Astrocyte (in vitro differentiated cells and primary cell): Measurements from ENCODE around the gene THTPA. TPM values are rescaled to one million over a fixed set of nuclear protein-coding genes. Genes with fewer than 3 reads are reported as not detected.

ENCODE experiments used
- DNase-seq: peaks from one replicate; pipeline ENCODE4 v3.0.0-alpha.2; 2010; ENCODE audit warnings: low read depth
- FAIRE-seq: peaks from 2 replicates; lab custom pipeline; 2011; peaks lifted over from hg19 to GRCh38; lab: Jason Lieb, UNC
- H2AFZ ChIP-seq: 2 replicates; pipeline ENCODE4 v1.6.0; 2012; ENCODE audit warnings: low read depth, low read length, inconsistent platforms
- H3K27ac ChIP-seq: 2 replicates; pipeline ENCODE4 v1.5.1; 2011; ENCODE audit warnings: low read depth, low read length, inconsistent platforms
- H3K27me3 ChIP-seq: 2 replicates; pipeline ENCODE4 v1.6.0; 2011; ENCODE audit warnings: low read length, inconsistent platforms; ENCODE audit not compliant: insufficient read depth
- H3K36me3 ChIP-seq: 2 replicates; pipeline ENCODE4 v1.5.1; 2011; ENCODE audit warnings: low read length, inconsistent platforms; ENCODE audit not compliant: insufficient read depth
- H3K4me1 ChIP-seq: 2 replicates; pipeline ENCODE4 v1.5.1; 2011; ENCODE audit warnings: low read length, inconsistent platforms; ENCODE audit not compliant: insufficient read depth
- H3K4me2 ChIP-seq: 2 replicates; pipeline ENCODE4 v1.6.0; 2012; ENCODE audit warnings: low read length, inconsistent platforms
- H3K4me3 ChIP-seq: 2 replicates; pipeline ENCODE4 v1.5.1; 2011; ENCODE audit warnings: low read depth, mild to moderate bottlenecking, low read length, inconsistent platforms; ENCODE audit not compliant: insufficient read depth
- H3K79me2 ChIP-seq: 2 replicates; pipeline ENCODE4 v1.6.0; 2012; ENCODE audit warnings: mild to moderate bottlenecking, low read length, inconsistent platforms; ENCODE audit not compliant: insufficient read depth
- H3K9ac ChIP-seq: 2 replicates; pipeline ENCODE4 v1.6.0; 2012; ENCODE audit warnings: mild to moderate bottlenecking, low read length, inconsistent platforms
- H3K9me3 ChIP-seq: 2 replicates; pipeline ENCODE4 v1.5.1; 2012; ENCODE audit warnings: low read depth, mild to moderate bottlenecking, low read length, inconsistent platforms; ENCODE audit not compliant: insufficient read depth
- H4K20me1 ChIP-seq: 2 replicates; pipeline ENCODE4 v1.6.0; 2012; ENCODE audit warnings: low read length, inconsistent platforms; ENCODE audit not compliant: insufficient read depth
- H3K27ac Mint-ChIP-seq: one replicate; pipeline ENCODE4 v1.8.0; 2021; ENCODE audit warnings: mild to moderate bottlenecking, mixed read lengths; ENCODE audit not compliant: unreplicated experiment
- H3K27me3 Mint-ChIP-seq: one replicate; pipeline ENCODE4 v1.8.0; 2021; ENCODE audit warnings: low read depth, mixed read lengths; ENCODE audit not compliant: unreplicated experiment
- H3K36me3 Mint-ChIP-seq: one replicate; pipeline ENCODE4 v1.8.0; 2021; ENCODE audit warnings: low read depth, mixed read lengths; ENCODE audit not compliant: unreplicated experiment
- H3K4me1 Mint-ChIP-seq: one replicate; pipeline ENCODE4 v1.8.0; 2021; ENCODE audit warnings: low read depth, mixed read lengths; ENCODE audit not compliant: unreplicated experiment
- H3K4me3 Mint-ChIP-seq: one replicate; pipeline ENCODE4 v1.8.0; 2021; ENCODE audit warnings: mild to moderate bottlenecking, moderate library complexity, mixed read lengths; ENCODE audit not compliant: unreplicated experiment
- H3K9me3 Mint-ChIP-seq: one replicate; pipeline ENCODE4 v1.8.0; 2021; ENCODE audit warnings: mild to moderate bottlenecking, mixed read lengths; ENCODE audit not compliant: unreplicated experiment
- EZH2 ChIP-seq: IDR thresholded peaks from 2 replicates; pipeline ENCODE4 v1.6.1; 2012; ENCODE audit warnings: mild to moderate bottlenecking, low read length, inconsistent platforms; ENCODE audit not compliant: insufficient read depth
- total RNA-seq: library from RNA; stranded (reverse); gene quantifications from 2 replicates; pipeline ENCODE4 v1.2.1, GENCODE V29; 2021
- TF ChIP-seq, protein P1 (sequence below): IDR thresholded peaks from 2 replicates; pipeline ENCODE4 v1.5.1; 2011; ENCODE audit warnings: low read depth, mild to moderate bottlenecking, inconsistent platforms, low read length, moderate library complexity; ENCODE audit not compliant: insufficient read depth

The THTPA gene
- total RNA-seq, 1 donor from 2014 or later = 8.1 TPM

DNA sequence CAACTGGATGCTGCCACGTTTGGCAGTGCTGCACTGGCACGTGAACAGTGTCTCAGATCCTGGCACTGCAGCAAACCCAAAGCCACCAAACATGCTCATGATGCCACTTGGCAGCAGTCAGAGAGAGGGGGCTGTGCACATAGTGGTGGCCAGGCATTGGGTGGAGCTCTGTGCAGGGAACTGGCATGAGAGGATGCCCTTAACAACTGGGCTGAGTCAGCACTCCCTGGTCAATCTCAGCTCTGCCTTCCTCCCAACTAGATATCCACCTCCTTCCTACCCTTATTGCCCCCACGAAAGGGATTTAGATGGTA, 41.5 kb upstream of the THTPA start:
- no peak for TF ChIP-seq EZH2
- TF ChIP-seq, protein P1, sequence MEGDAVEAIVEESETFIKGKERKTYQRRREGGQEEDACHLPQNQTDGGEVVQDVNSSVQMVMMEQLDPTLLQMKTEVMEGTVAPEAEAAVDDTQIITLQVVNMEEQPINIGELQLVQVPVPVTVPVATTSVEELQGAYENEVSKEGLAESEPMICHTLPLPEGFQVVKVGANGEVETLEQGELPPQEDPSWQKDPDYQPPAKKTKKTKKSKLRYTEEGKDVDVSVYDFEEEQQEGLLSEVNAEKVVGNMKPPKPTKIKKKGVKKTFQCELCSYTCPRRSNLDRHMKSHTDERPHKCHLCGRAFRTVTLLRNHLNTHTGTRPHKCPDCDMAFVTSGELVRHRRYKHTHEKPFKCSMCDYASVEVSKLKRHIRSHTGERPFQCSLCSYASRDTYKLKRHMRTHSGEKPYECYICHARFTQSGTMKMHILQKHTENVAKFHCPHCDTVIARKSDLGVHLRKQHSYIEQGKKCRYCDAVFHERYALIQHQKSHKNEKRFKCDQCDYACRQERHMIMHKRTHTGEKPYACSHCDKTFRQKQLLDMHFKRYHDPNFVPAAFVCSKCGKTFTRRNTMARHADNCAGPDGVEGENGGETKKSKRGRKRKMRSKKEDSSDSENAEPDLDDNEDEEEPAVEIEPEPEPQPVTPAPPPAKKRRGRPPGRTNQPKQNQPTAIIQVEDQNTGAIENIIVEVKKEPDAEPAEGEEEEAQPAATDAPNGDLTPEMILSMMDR = no peak
- FAIRE-seq (no peak), DNase-seq (no peak)
- Mint-ChIP-seq H3K27me3 (peaks cover 12% of the 10 kb centered on the region), H3K4me3 (no peak overlapping the region), H3K4me1 (peaks cover 17% of the 10 kb centered on the region), H3K27ac (no peak overlapping the region), H3K9me3 (peaks cover 5% of the 10 kb centered on the region), H3K36me3 (peaks cover 26% of the 10 kb centered on the region)
- Histone ChIP-seq H3K27ac (no peak overlapping the region), H3K4me2 (no peak overlapping the region), H4K20me1 (no peaks in the 10 kb centered on the region), H3K27me3 (no peaks in the 10 kb centered on the region), H2AFZ (no peak overlapping the region), H3K9ac (no peak overlapping the region), H3K9me3 (no peaks in the 10 kb centered on the region), H3K4me1 (no peaks in the 10 kb centered on the region), H3K36me3 (no peaks in the 10 kb centered on the region), H3K4me3 (no peak overlapping the region), H3K79me2 (no peaks in the 10 kb centered on the region)

DNA sequence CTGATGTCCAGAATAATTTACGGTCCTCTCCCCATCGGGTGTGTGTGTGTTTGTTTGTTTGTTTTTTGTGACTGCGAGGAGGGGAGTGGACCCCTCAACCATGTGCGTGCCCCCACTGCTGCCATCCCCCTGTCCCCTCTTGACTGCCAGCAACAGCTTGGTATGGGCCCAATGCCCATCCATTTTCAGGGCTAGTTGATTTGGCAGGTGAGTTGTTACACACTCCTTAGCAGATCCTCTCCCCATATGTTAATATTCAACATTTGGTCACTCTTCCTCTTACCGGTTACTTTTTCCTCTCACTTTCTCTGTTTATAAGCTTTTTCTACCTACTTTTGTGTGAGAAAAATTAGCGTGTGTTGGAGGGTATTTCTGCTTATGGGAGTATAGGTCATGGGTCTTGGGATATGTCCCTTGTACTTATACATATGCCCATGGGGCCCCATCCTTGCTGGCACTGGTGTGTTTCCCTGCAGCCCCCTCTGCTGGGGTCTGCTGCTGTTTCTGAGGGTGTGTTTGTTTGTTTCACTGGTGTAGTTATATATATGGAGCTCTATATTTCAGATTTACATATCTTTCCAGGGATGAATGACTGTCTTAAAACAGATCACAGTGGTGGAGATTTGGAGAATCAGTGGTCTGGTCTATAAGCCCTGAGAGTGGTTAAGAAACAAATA, 38.3 kb upstream of the THTPA start:
- Mint-ChIP-seq H3K4me1 (peaks cover 18% of the 10 kb centered on the region), H3K36me3 (peaks cover 21% of the 10 kb centered on the region), H3K27ac (peak overlapping the region; percentile 22), H3K27me3 (peaks cover 10% of the 10 kb centered on the region), H3K9me3 (peaks cover 7% of the 10 kb centered on the region), H3K4me3 (no peak overlapping the region)
- FAIRE-seq = no peak
- Histone ChIP-seq H3K4me1 (no peaks in the 10 kb centered on the region), H3K4me3 (no peak overlapping the region), H4K20me1 (no peaks in the 10 kb centered on the region), H3K4me2 (no peak overlapping the region), H3K9me3 (no peaks in the 10 kb centered on the region), H3K79me2 (no peaks in the 10 kb centered on the region), H3K36me3 (no peaks in the 10 kb centered on the region), H3K27ac (no peak overlapping the region), H3K27me3 (no peaks in the 10 kb centered on the region), H3K9ac (no peak overlapping the region), H2AFZ (no peak overlapping the region)
- TF ChIP-seq, protein P1 = no peak
- no peak for DNase-seq

DNA sequence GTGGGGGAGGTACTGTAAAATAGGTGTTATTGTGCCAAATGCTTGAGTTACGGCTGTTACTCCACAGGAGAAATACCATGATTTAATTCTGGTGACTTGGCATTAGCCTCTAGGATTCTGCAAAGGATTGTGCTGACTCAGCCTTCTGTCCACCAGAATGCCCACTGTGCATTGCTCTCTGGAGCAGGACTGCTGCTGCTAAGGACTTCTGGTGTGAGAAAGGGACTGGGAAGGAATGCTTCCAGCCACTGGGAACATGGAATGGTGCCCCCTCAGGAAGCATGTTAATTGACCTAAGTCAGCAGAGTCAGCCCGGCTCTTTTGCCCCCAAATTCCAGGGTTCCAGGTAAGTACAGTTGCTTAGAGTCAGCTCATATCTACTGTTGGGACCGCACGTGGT, 37.4 kb upstream of the THTPA start:
- Histone ChIP-seq H3K9ac (no peak overlapping the region), H3K27ac (no peak overlapping the region), H4K20me1 (no peaks in the 10 kb centered on the region), H3K4me1 (no peaks in the 10 kb centered on the region), H3K79me2 (no peaks in the 10 kb centered on the region), H3K36me3 (no peaks in the 10 kb centered on the region), H3K9me3 (no peaks in the 10 kb centered on the region), H3K4me2 (no peak overlapping the region), H2AFZ (no peak overlapping the region), H3K4me3 (no peak overlapping the region), H3K27me3 (no peaks in the 10 kb centered on the region)
- no peak for FAIRE-seq
- Mint-ChIP-seq H3K4me3 (no peak overlapping the region), H3K4me1 (peaks cover 18% of the 10 kb centered on the region), H3K9me3 (peaks cover 7% of the 10 kb centered on the region), H3K36me3 (peaks cover 20% of the 10 kb centered on the region), H3K27ac (no peak overlapping the region), H3K27me3 (peaks cover 9% of the 10 kb centered on the region)
- no peak for TF ChIP-seq EZH2
- TF ChIP-seq, protein P1 = no peak
- DNase-seq = no peak
